ENCODE data around the gene LRRK1.

GRCh38 chr15:101000271-101000681 lies 81.1 kb downstream of the LRRK1 start:
- TF ChIP-seq POLR2A (IDR thresholded peaks at IDR 0.05), result no peak
- TF ChIP-seq CTCF (IDR thresholded peaks at IDR 0.05), result no peak
